ENCODE results near the gene ZNF777. TPM values are rescaled to one million over a fixed set of nuclear protein-coding genes. Genes with fewer than 3 reads are reported as not detected.

The ZNF777 gene
- total and polyA plus RNA-seq, 9 of the 15 experiments (the other 6 are each of a cell fraction or from before 2014, with no cell fraction given) = 0.11 to 32.6 (median 9.0) TPM

- TF ChIP-seq TSHZ1 (CRISPR knock-in tag; IDR thresholded peaks at IDR 0.05) = no peak
- peak; percentile 71 for TF ChIP-seq GABPB1 (CRISPR knock-in tag; IDR thresholded peaks at IDR 0.05)
- peak; percentile 85 for TF ChIP-seq ZNF592 (IDR thresholded peaks at IDR 0.05)
- TF ChIP-seq RBBP5 (IDR thresholded peaks at IDR 0.05; ENCODE audit: borderline replicate concordance, insufficient read depth, low read length, poor library complexity, severe bottlenecking) = peak; percentile 92
- TF ChIP-seq ZBED1 (IDR thresholded peaks at IDR 0.05) = peak; percentile 95; the same call in 1 of the 2 replicates
- no peak for TF ChIP-seq MTA1 (IDR thresholded peaks at IDR 0.05; ENCODE audit: borderline replicate concordance)
- TF ChIP-seq ZSCAN32 (CRISPR knock-in tag; IDR thresholded peaks at IDR 0.05) = no peak
- TF ChIP-seq CEBPZ (IDR thresholded peaks at IDR 0.05; ENCODE audit: borderline replicate concordance, low read depth, low read length) = no peak
- peak; percentile 58; the same call in 1 of the 2 replicates for TF ChIP-seq MTA3 (IDR thresholded peaks at IDR 0.05; ENCODE audit: borderline replicate concordance)
- peak; percentile 99 for TF ChIP-seq GATAD2B (IDR thresholded peaks at IDR 0.05; ENCODE audit: borderline replicate concordance)
- peak in 1 of 2 experiments; percentile 95; a peak in 2 of 4 replicates for TF ChIP-seq TEAD1 (CRISPR knock-in tag; IDR thresholded peaks at IDR 0.05)
- peak; percentile 90 for TF ChIP-seq TFAP4 (CRISPR knock-in tag; IDR thresholded peaks at IDR 0.05; ENCODE audit: borderline replicate concordance)
Measured at GRCh38 chr7:149422162-149422913, 38.5 kb downstream of the ZNF777 start (continued).

Data from K562 (cell line).